ENCODE data around the gene RTN4R.

DNA sequence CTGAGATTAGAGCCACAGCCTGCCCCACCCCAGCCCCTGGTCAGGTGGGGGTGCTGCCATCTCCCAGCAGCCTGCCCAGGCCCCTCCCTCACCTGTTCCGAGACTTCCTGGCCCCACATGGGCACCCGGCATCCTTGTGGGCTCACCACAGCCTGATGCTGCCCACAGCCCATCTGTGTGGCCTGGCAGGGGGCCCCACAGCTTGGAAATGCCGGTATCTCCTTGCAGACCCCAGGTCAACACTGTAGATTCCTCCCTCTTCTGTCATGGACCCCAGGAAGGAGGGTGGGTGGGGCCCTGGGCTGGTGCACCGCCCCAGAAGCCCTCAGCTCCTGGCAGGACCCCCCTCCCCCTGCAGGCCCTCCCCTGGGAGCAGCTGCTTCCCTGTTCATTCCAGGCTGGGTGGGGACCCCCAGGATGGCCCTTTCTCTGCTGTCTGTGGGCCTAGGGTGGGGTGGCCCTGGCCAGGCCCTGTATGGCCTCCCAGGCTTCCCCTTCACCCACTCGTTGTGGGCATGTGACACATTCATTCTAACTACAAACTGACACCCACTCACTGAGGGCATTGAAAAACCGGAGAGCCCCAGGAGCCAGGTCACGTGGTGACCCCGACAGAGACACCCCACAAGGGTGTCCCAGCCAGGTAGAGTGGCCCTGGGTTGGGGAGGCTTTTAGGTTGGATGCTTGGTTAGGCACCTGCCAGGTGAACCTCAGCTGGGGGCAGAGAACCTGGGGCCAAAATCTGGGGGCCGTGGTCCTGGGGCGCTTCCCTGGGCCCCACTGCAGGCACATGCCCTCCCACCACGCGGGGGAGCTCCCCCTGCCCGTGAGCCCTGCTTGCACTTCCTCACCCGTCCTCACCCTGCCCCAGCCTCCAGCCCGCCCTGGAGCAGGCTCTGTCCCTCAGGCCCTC lies 73.2 kb downstream of the RTN4R start:
- TF ChIP-seq, protein P1, sequence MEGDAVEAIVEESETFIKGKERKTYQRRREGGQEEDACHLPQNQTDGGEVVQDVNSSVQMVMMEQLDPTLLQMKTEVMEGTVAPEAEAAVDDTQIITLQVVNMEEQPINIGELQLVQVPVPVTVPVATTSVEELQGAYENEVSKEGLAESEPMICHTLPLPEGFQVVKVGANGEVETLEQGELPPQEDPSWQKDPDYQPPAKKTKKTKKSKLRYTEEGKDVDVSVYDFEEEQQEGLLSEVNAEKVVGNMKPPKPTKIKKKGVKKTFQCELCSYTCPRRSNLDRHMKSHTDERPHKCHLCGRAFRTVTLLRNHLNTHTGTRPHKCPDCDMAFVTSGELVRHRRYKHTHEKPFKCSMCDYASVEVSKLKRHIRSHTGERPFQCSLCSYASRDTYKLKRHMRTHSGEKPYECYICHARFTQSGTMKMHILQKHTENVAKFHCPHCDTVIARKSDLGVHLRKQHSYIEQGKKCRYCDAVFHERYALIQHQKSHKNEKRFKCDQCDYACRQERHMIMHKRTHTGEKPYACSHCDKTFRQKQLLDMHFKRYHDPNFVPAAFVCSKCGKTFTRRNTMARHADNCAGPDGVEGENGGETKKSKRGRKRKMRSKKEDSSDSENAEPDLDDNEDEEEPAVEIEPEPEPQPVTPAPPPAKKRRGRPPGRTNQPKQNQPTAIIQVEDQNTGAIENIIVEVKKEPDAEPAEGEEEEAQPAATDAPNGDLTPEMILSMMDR (IDR thresholded peaks at IDR 0.05; ENCODE audit: insufficient read depth, low read depth, low read length): no peak
- no peak for TF ChIP-seq EZH2 (IDR thresholded peaks at IDR 0.05; ENCODE audit: insufficient read depth, low read length)
